IPS-NIHi7 (cell line): ENCODE results near the gene GRK1.

Source experiments
- DNase-seq: peaks from one replicate; pipeline ENCODE4 v3.0.0; 2012; ENCODE audit warnings: mixed read lengths; ENCODE audit errors: extremely low spot score

Gene GRK1

GRCh38 chr13:113775451-113776145 lies 108.6 kb downstream of the GRK1 start:
- DNase-seq = no peak

- no peak for DNase-seq
These were observed 109.5 kb downstream of the GRK1 start for GRCh38 chr13:113776231-113777125.

DNA sequence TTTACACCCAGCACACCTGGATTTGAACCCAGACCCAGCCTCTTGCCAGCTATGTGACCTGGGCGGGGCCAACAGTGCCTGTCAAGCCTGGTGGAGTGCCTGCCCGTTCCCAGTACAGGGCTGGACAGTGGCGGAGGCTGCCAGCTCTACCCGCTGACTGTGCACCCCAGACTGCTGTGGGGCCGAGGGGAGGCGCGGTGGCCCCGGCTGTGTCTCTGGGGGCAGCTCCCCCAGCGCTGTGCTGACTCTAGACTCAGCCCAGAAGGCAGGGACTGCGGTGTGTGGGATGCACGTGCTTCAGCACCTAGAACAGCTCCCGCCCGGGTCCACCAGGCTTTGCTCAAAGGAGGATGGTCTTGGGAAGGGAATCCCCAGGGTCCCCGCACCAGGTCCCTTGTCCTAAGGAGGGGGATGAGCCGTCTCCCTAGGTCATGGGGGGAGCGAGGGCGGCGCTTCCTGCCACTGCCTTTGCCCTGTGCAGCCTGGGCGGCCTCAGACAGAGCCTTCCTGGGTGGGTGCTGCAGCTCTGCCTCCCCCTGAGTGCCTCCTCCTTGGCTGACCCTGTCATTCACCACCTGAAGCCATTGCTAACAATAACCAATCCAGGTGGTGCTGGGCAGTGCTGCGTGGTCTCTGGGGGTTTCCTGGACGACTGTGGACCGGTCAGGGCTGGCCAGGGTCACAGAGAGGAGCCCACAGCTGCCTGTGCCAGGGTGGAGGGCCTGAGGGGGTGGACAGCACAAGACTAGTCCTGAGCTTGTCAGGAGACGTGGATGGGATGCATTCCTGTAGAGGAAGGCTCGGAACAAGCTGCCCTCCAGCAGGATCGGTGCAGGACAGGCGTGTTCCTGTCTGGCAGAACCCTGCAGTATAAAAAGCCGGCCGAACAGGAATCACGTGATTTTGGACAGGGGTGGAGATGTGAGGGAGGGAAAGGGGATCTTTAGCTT lies 110.6 kb downstream of the GRK1 start:
- DNase-seq = peak; percentile 94

DNA sequence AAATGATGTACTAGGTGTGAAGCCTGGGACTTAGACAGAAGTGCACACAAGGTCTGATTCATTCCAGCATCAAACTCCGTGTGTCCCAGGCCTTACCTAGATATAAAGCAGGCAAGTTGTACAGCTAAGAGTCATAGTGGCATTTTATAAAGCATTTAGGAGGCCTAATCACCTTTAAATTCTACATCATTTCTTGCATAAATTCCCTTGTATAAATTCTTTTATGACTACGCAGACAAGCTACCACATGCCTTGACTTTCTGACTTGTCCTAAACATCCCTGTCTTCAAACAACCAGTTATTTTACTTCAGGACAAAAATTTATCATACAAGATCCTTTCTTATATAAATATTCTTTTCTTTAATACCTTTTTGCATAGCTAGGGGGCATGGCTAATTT lies 114.6 kb downstream of the GRK1 start:
- no peak for DNase-seq

- no peak for DNase-seq
These were observed 115.5 kb downstream of the GRK1 start for GRCh38 chr13:113782472-113782871.

- no peak for DNase-seq
These were observed 116.3 kb downstream of the GRK1 start for GRCh38 chr13:113783200-113783881.

DNA sequence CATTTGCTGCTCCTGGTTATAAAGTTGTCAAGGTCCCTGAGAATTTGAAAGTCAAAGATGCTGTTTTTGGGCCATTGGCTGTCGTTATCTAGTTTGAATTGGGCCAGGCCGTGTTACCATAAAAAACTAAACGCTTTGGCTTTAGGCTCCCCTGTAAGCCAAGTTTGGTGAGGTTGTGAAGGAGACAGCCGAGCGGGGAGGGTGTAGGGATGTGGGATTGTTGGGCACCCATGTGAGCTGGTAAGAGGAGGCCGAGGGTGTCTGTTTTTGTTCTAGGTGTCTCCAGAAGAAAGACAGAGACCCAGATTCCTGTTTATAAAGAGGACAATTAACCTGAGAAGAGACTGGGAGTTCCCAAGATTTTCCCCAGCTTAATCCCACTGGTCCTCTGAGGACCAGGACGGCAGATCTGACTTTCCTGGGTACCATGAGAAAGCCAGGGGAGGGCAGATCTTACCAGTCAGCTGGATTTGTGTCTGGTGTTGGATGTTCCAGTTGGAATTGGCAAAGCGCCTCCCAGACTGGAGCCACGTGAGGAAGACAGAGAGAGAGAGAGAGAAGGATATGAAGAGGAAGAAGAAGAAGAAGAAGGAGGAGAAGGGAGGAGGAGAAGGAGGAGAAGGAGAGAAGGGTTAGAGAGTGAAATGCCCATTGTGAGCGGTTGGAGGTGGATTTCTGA lies 117.1 kb downstream of the GRK1 start:
- DNase-seq = no peak

DNA sequence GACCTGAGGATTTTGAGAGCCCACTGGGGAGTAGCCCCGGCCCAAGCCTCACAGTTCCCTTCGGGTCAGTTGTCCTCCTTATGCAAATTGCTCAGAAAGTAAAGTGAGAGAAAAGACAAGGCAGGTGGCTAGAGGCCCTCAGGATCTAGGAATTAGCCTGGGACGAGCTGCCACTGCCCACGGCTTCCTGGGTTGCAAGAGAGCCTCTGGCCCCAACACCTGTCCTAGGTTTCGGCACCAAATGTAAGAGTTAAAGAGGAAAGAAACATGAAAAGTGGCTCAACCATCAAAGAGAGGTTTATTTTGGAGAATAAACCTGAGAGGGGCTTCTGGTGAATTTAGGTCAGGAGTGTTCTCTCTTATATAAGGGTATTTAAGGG lies 117.6 kb downstream of the GRK1 start:
- DNase-seq = no peak

DNA sequence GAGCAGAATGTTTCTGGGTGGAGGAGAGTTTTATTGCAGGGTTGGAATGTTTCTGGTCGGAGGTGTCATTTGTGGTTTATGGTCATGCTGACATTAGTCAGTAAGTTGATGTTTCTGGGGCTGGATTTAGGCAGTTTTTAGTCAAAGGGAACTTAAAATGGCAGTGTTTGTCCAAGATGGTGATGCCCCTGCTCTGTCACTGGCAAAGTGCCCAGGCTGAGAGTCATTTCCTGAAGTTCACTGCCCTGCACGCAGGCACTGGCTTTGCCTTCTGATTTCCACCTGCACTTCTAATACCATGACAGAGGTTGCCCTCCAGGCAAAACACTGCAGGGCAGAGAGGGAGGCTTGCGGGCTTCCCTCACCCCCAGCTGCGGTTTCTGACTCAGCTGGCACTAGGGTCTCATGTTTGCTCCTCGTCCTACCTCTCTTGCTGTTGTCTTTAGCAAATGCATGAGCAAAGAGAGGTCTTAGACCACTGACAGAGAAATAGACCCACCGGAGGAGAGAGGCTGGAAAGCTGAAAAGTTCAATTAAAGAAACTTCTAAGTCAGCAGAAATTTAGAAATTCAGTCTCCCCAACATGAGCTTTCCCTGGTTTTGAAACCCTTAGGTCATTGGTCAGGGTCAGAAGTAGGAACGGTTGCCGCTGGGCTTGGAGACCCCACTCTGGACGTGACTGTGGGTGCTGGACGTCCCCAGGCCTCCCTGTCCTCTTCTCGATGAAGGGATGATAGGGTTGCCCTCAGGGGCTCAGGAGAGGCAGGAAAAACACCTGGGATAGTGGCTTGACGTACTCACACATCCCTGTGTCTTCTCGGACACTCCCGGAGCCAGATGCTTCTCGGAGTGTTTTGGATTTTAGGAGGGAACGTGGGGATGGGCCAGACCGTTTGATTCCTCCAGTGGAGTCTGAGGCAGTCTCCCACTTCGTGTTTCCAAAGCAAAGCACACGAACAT lies 118.3 kb downstream of the GRK1 start:
- no peak for DNase-seq

DNA sequence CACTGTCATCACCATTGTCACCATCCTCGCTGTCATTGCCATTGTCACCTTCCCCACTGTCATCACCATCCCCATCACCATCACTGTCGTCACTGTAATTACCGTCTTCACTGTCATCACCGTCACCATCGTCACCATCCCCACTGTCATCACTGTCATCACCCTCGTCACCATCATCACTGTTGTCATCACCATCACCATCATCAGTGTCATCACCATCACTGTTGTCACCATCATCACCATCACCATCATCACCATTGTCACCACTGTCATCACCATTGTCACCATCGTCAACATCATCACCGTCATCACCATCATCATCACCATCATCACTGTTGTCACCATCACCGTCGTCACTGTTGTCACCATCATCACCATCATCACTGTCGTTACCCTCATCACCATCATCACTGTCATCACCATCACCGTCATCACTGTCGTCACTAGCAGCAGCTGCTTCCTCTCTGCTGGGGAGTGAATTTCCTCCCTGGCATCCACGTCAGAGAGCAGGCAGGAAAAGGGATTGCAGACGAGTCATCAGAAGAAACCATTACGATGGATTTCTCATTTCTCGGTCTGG lies 119.3 kb downstream of the GRK1 start:
- DNase-seq = no peak
